Pancreas (tissue), 10 donors: Measurements from ENCODE around the gene ASB10. TPM values are rescaled to one million over a fixed set of nuclear protein-coding genes. Genes with fewer than 3 reads are reported as not detected.

Experiments
- ATAC-seq, 4 donors: fragments of 200-7000 bp; cut with Tn5 transposase; one replicate each; pipeline versions ENCODE4 v1.8.0 to v1.9.1; 2020; ENCODE audit warnings: mild to moderate bottlenecking in 4 of 4, moderate library complexity in 4 of 4
- DNase-seq, 6 donors: peaks; one replicate each; pipeline ENCODE4 v3.0.0-alpha.2; 2020
- FAIRE-seq: peaks from 2 replicates; lab custom pipeline; 2012; peaks lifted over from hg19 to GRCh38; lab: Jason Lieb, UNC
- H3K27ac ChIP-seq, 4 donors: fragments of 200-600 bp; sonication (generic); 1 replicate in 3 of 4; 2 replicates in 1 of 4; pipeline versions ENCODE4 v1.5.0 to v1.8.0; 2020
- H3K27me3 ChIP-seq, 4 donors: fragments of 200-600 bp; one replicate each; pipeline ENCODE4 v1.8.0; 2021
- H3K36me3 ChIP-seq, 3 donors: fragments of 200-600 bp; sonication (generic) in 1 of 3; one replicate each; pipeline versions ENCODE4 v1.5.0 to v1.8.0; 2020 to 2021
- H3K4me1 ChIP-seq, 3 donors: fragments of 200-600 bp; one replicate each; pipeline ENCODE4 v1.8.0; 2021
- H3K4me3 ChIP-seq, 4 donors: fragments of 200-600 bp; sonication (generic) in 2 of 4; one replicate each; pipeline versions ENCODE4 v1.5.0 to v1.8.0; 2020 to 2021
- H3K9me3 ChIP-seq, 4 donors: fragments of 200-600 bp; one replicate each; pipeline ENCODE4 v1.8.0; 2021
- CTCF ChIP-seq, 4 donors: fragments of 200-600 bp; sonication (generic) in 3 of 4; IDR thresholded peaks; one replicate each; pipeline versions ENCODE4 v1.5.0 to v1.8.0; 2021; ENCODE audit warnings: antibody characterized with exemption in 4 of 4
- WGBS, 2 donors: extraction: QIAGEN DNeasy Blood & Tissue Kit; methylation state at CpG; one replicate each; pipeline ENCODE4 v1.1.7; 2013; 5-methylcytosine and 5-hydroxymethylcytosine counted together
- intact Hi-C, 3 donors: fragments of 100-400 bp; cut with DNase I; formaldehyde crosslinking; loops; one replicate each; pipeline versions ENCODE4 v1.11.1 to v1.14.2; 2022
- polyA plus RNA-seq, 2 donors: library from polyadenylated mRNA; stranded (reverse); fragments of 200-250 nt; gene quantifications; one replicate each; pipeline ENCODE4 v1.2.3, GENCODE V29; 2013
- total RNA-seq, 6 donors: library from RNA; stranded (reverse); fragmentation: NEBNext Ultra II Directional in 4 of 6; extraction: Animal tissue kit (Norgen Biotek cat#: 25700) in 4 of 6; gene quantifications; one replicate each; pipeline versions ENCODE4 v1.2.1 to v1.2.4, GENCODE V29; 2021 to 2023
- donor health status: healthy with polysubstance abuse.
- donor health status: DM: no; HTN: no; CAD: no; lungs with moderate emphysema.
- donor health status: DM: no; HTN: no; CAD: no.
- donor health status: control.
- donor health status: control.
- donor health status: Bipolar disorder and iron deficiency.
- donor health status: DM: yes; HTN: yes; CAD: no.
- donor health status: DM: no; HTN: no; CAD: no.
- donor health status: DM: no; HTN: no; CAD: no.
- donor health status: DM: yes; HTN: yes; CAD: no.

Gene ASB10
- total and polyA plus RNA-seq, 8 donors: not detected

- Histone ChIP-seq H3K36me3 (no peaks in the 10 kb centered on the region), H3K27me3 (peaks cover 0 to 9% (median 3%) of the 10 kb centered on the region in 4 donors), H3K27ac (no peak overlapping the region), H3K4me3 (no peak overlapping the region), H3K9me3 (no peaks in the 10 kb centered on the region), H3K4me1 (no peaks in the 10 kb centered on the region)
- FAIRE-seq (no peak), ATAC-seq (no peak), DNase-seq (no peak)
- WGBS, 2 donors: 79 to 86% methylated on average over 9 of the region's 9 CpGs
- TF ChIP-seq CTCF (IDR thresholded peaks at IDR 0.05): no peak
- intact Hi-C loops: no loop called here
These were observed 8.8 kb downstream of the ASB10 start for GRCh38 chr7:151178236-151178635.

- no peak for TF ChIP-seq CTCF (IDR thresholded peaks at IDR 0.05)
- FAIRE-seq: no peak
- ATAC-seq: no peak
- intact Hi-C loops: no loop called here
- no peak for DNase-seq
- Histone ChIP-seq H3K4me3 (no peak overlapping the region), H3K9me3 (no peaks in the 10 kb centered on the region), H3K36me3 (no peaks in the 10 kb centered on the region), H3K27me3 (peaks cover 0 to 9% (median 3%) of the 10 kb centered on the region in 4 donors), H3K4me1 (no peaks in the 10 kb centered on the region), H3K27ac (no peak overlapping the region)
- WGBS, 2 donors: 77 to 93% methylated on average over 1 of the region's 1 CpG
These were observed 9.7 kb downstream of the ASB10 start for GRCh38 chr7:151177310-151177709.

- no peak for ATAC-seq
- TF ChIP-seq CTCF (IDR thresholded peaks at IDR 0.05): no peak
- Histone ChIP-seq H3K36me3 (no peaks in the 10 kb centered on the region), H3K4me1 (no peaks in the 10 kb centered on the region), H3K4me3 (no peak overlapping the region), H3K27ac (no peak overlapping the region), H3K9me3 (no peaks in the 10 kb centered on the region), H3K27me3 (peaks cover 0 to 9% (median 3%) of the 10 kb centered on the region in 4 donors)
- 69 to 82% methylated on average over 9 of the region's 9 CpGs for WGBS, 2 donors
- no peak for DNase-seq
- intact Hi-C loops: no loop called here
- no peak for FAIRE-seq
These were observed 10.6 kb downstream of the ASB10 start for GRCh38 chr7:151176401-151176800.

GRCh38 chr7:151175793-151176311 lies 11.2 kb downstream of the ASB10 start:
- no peaks in the 10 kb centered on the region for H3K4me1 ChIP-seq
- H3K27me3 ChIP-seq: peaks cover 0 to 9% (median 3%) of the 10 kb centered on the region in 4 donors
- intact Hi-C loops: no loop called here
- no peak for ATAC-seq
- no peaks in the 10 kb centered on the region for H3K9me3 ChIP-seq
- FAIRE-seq: no peak
- H3K36me3 ChIP-seq: no peaks in the 10 kb centered on the region
- no peak for DNase-seq
- no peak for TF ChIP-seq CTCF (IDR thresholded peaks at IDR 0.05)
- 58 to 76% methylated on average over 23 of the region's 23 CpGs for WGBS, 2 donors
- no peak overlapping the region for H3K27ac ChIP-seq
- no peak overlapping the region for H3K4me3 ChIP-seq

- no peak for ATAC-seq
- Histone ChIP-seq H3K27ac (no peak overlapping the region), H3K36me3 (no peaks in the 10 kb centered on the region), H3K9me3 (no peaks in the 10 kb centered on the region), H3K4me1 (no peaks in the 10 kb centered on the region), H3K4me3 (no peak overlapping the region), H3K27me3 (peaks cover 0 to 9% (median 3%) of the 10 kb centered on the region in 4 donors)
- TF ChIP-seq CTCF (IDR thresholded peaks at IDR 0.05): no peak
- DNase-seq: no peak
- 72 to 81% methylated on average over 16 of the region's 16 CpGs for WGBS, 2 donors
- intact Hi-C loops: no loop called here
- FAIRE-seq: no peak
These were observed 11.8 kb downstream of the ASB10 start for GRCh38 chr7:151175047-151175792.
